Measurements from ENCODE around the gene MRAS. TPM values are rescaled to one million over a fixed set of nuclear protein-coding genes. Genes with fewer than 3 reads are reported as not detected.

Gene MRAS
- total and polyA plus RNA-seq, 8 donors, result 2.3 to 12.6 (median 4.7) TPM

- 33 to 50% methylated on average over 1 of the region's 1 CpG for WGBS, 2 donors
- H3K9me3 ChIP-seq, result no peaks in the 10 kb centered on the region
- no peak for ATAC-seq
- no peak overlapping the region for H3K27ac ChIP-seq
- no peak overlapping the region for H3K4me3 ChIP-seq
- peaks cover 0 to 3% (median 0%) of the 10 kb centered on the region in 3 donors for H3K4me1 ChIP-seq
- no peaks in the 10 kb centered on the region for H3K27me3 ChIP-seq
- peak in 1 of 6 donors; percentile 24 for DNase-seq
- H3K36me3 ChIP-seq, result no peaks in the 10 kb centered on the region
- TF ChIP-seq CTCF (IDR thresholded peaks at IDR 0.05), result no peak
- intact Hi-C loops (cut with DNase I), result no loop called here
- FAIRE-seq, result no peak
These were observed 3.6 kb upstream of the MRAS start for GRCh38 chr3:138344754-138345153.

GRCh38 chr3:138348754-138349739 is 668 bp downstream of the MRAS start:
- Histone ChIP-seq H3K9me3 (no peaks in the 10 kb centered on the region), H3K4me3 (peak overlapping the region; percentile 81 to 88 (median 82)), H3K27ac (peak overlapping the region in 3 of 4 donors; percentile 60 to 89 (median 88)), H3K27me3 (no peaks in the 10 kb centered on the region), H3K36me3 (no peaks in the 10 kb centered on the region), H3K4me1 (peaks cover 0 to 3% (median 0%) of the 10 kb centered on the region in 3 donors)
- no peak for TF ChIP-seq CTCF (IDR thresholded peaks at IDR 0.05)
- WGBS, 2 donors, result 5 to 6% methylated on average over 53 to 58 of the region's 58 CpGs
- ATAC-seq, result peak in 3 of 4 donors; percentile 58 to 61 (median 60)
- DNase-seq, result peak in 3 of 6 donors; percentile 22 to 66 (median 27)
- no peak for FAIRE-seq
- intact Hi-C loops (cut with DNase I), result no loop called here

GRCh38 chr3:138349926-138350665 is 1.7 kb downstream of the MRAS start:
- TF ChIP-seq CTCF (IDR thresholded peaks at IDR 0.05), result no peak
- ATAC-seq, result no peak
- no peaks in the 10 kb centered on the region for H3K27me3 ChIP-seq
- H3K9me3 ChIP-seq, result no peaks in the 10 kb centered on the region
- intact Hi-C loops (cut with DNase I), result no loop called here
- DNase-seq, result no peak
- WGBS, 2 donors, result 55 to 57% methylated on average over 15 of the region's 15 CpGs
- no peak overlapping the region for H3K27ac ChIP-seq
- no peak for FAIRE-seq
- H3K4me3 ChIP-seq, result peak overlapping the region in 2 of 4 donors; percentile 81 to 88
- peaks cover 0 to 3% (median 0%) of the 10 kb centered on the region in 3 donors for H3K4me1 ChIP-seq
- H3K36me3 ChIP-seq, result no peaks in the 10 kb centered on the region

GRCh38 chr3:138351151-138351550 is 2.8 kb downstream of the MRAS start:
- Histone ChIP-seq H3K27ac (no peak overlapping the region), H3K36me3 (no peaks in the 10 kb centered on the region), H3K9me3 (no peaks in the 10 kb centered on the region), H3K27me3 (no peaks in the 10 kb centered on the region), H3K4me1 (peaks cover 0 to 3% (median 0%) of the 10 kb centered on the region in 3 donors), H3K4me3 (no peak overlapping the region)
- DNase-seq, result no peak
- no peak for TF ChIP-seq CTCF (IDR thresholded peaks at IDR 0.05)
- ATAC-seq, result no peak
- no peak for FAIRE-seq
- intact Hi-C loops (cut with DNase I), result no loop called here
